GM19395 (cell line): Measurements from ENCODE around the gene DENND10.
"Not testable (repeated sequence)": the region's sequence is repeated elsewhere in the genome, so short reads cannot be mapped to it uniquely, and the experiment has no call there.

ENCODE experiments used
- ATAC-seq: cut with Tn5 transposase; IDR thresholded peaks from one replicate; pipeline ENCODE4 v1.9.1; 2021; ENCODE audit warnings: mild to moderate bottlenecking, moderate library complexity; ENCODE audit not compliant: unreplicated experiment

The DENND10 gene

DNA sequence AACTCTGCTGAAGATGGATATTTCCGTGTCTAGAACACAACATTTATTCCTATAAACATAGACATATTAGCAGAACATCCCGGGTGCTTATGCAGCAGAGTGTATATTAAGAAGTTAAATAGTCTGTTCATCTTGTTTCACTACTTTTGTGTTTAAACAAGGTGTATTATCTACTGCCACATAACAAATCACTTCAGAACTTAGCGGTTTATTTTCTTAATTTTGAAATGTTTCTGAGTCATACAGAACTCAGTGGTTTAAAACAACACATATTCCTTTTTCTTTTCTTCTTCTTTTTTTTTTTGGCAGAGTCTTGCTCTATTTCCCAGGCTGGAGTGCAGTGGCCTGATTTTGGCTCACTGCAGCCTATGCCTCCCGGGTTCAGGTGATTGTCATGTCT is 25.8 kb downstream of the DENND10 start:
- ATAC-seq, result no peak

GRCh38 chr10:119131512-119132240 is 27.8 kb downstream of the DENND10 start:
- peak; percentile 74 for ATAC-seq

DNA sequence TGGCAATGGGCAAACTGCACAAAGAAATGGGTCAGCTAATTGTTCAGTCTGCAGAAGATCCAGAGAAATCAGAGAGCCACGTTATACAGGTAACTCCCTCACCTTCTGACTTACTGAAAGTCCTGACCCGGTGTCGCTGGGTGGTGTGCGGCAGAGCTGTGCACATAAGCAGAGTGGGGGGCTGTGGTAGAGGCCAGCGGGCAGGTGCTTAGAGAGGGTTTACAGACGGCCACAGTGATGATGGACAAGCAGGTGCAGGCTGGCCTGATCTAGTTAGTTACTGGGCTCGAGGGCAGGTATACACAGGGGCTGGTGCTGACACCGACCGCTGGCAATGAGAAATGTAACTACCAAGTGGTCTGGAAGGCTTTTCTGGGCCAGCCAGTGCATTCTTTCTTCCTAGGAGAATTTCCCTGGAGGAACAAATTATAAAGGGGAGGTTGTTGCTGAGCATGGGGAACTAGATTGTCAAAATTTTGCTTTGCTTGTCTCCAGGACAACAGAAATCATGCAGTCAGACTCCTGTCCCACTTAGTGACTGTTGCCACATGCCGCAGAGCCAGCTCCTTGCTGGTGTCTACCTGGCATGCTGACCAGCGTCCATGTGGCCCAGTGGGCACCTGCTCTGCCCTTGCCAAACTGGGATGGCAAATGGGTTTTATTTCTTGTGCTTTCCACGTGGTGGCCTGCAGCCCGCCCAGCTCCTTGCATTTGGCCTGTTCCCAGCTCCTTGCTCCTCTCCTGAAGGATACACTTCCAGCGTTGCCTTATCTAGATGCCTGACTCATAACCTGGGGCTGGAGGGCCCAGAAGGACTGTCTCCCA is 28.8 kb downstream of the DENND10 start:
- no peak for ATAC-seq

DNA sequence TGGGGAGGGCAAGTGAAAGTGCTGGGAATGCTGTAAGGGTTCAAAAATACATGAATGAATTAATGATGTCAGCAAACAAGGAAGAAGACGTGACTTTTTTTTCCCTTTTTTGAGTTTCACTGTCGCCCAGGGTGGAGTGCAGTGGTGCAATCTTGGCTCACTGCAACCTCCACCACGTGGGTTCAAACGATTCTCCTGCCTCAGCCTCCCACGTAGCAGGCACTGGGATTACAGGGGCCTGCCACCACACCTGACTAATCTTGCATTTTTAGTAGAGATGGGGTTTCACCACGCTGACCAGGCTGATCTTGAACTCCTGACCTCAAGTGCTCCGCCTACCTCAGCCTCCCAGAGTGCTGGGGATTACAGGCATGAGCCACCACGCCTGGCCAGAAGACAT is 30.0 kb downstream of the DENND10 start:
- ATAC-seq, result no peak

DNA sequence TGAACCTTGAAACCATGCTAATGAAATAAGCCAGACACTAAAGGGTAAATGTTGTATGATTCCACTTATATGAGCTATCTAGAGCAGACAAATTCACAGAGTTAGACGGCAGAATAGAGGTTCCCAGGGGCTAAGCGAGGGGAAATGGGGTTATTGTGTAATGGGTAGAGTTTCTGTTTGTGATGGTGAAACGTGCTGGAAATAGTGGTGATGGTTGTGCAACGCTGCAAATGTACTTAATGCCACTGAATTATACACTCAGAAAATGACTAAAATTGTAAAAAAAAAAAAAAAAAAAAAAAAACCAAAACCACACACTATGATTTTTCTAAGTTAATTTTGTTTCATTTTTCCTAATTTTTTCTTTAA is 31.6 kb downstream of the DENND10 start:
- no peak for ATAC-seq

GRCh38 chr10:119136084-119136483 is 32.2 kb downstream of the DENND10 start:
- ATAC-seq, result no peak

DNA sequence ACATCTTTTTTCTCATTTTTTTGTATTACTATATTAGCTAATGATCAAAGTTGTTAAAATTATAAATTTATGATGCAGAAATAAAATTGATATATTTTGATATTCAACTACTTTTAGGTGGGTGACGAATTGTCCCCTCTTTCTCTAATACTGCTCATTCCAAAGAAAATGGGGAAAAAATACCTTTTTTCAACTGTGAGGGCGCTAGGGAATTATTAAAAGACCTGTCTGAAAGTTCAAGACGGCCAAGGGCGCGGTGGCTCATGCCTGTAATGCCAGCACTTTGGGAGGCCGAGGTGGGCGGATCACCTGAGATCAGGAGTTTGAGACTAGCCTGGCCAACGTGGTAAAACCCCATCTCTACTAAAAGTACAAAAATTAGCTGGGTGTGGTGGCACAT is 34.0 kb downstream of the DENND10 start:
- ATAC-seq, result not testable (repeated sequence)

DNA sequence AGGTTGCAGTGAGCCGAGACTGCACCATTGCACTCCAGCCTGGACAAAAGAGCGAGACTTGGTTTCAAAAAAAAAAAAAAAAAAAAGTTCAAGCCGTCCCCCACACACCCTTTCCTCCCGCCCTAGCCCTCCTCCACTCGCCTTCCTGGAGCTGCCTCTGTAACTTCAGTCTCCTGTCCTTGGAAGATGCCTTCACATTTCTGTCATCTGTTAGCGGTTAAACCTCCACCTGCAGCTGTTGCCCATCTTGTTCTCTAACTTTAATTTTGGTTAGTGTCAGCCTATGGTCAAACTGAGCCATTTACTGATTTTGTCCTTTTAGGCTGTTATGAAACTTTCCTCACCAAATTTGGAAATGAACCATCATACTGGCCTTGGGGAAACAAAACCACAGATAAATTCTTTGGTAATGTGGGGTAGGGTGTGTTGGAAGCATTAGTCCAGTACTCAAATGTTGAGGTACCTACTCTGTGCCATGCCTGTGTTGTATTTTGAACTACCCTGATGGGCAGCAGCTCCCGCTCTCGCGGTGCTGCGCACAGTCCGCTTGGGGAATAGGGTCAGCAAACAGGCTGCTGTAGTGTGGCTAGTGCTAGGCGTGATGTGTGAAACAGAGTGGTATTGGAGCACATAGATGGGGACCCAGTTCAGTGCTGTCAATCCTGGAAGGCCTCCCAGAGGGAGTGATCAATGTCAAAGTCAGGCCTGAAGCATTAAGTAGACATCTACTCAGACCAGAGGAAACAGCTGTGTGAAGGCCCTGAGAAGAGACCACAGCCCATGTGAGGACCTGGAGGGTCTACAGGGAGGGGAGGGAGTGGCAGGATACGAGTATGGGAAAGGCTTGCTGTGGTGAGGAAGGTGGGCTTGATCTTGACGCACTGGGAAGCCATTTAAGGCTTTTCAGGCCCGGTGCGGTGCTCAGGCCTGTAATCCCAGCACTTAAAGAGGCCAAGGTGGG is 34.7 kb downstream of the DENND10 start:
- no peak for ATAC-seq

DNA sequence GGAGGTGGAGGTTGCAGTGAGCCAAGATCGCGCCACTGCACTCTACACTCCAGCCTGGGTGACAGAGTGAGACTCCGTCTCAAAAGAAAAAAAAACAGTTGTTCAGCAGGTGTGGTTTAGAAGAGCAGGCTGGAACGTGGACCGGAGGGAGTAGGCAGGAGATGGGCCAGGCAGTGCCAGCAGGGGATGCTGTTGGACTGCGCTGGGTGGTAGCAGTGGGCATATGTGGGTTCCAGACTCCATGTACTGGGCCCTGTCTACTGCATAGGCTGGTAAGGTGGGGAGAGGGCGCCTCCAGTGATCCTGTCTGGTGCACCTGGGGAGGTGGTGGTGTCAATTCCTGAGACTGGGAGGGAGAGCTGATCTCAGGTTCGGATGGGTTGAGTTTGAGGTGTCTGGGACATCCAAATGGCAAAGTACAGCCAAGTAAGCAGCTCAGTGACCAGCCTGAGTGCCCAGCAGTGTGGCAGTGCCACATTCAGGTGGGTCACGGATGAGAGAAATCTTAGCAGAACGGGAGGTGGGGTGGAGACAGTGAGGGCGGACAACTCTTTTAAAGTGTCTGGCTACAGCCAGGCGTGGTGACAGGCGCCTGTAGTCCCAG is 35.7 kb downstream of the DENND10 start:
- ATAC-seq, result no peak

DNA sequence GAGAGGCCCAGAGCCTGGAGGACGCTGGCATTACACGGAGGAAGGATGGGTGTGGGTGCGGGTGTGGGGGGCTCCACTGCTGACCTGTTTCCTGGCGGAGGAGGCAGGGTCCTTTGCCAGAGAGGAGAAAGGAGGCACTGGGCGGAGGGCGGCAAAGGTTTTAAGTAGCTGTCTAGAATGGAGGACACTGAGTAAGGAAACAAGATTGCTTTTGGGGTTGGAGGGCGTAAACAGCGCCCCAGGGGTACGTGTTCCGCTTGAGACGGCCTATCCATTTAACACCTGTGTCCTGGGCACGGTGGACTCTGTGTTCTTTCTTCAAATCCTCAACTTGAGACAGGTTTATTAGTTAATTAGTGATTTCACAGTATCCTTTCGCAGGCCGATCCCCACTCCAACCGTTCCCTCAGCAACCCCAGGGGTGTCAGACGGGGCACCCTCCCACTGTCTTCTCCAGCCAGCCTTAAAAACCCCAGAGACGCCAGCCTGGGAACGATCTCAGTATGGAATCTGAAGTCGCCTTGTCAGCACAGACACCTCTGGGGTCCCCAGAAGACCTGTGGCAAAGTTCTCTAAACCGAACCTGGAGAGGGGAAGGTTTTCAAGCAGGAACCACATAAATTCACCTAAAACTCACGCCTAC is 36.8 kb downstream of the DENND10 start:
- ATAC-seq, result no peak

- ATAC-seq, result no peak
Measured at GRCh38 chr10:119143657-119144056, 39.7 kb downstream of the DENND10 start.

GRCh38 chr10:119149157-119149556 is 45.2 kb downstream of the DENND10 start:
- ATAC-seq, result no peak

- no peak for ATAC-seq
Measured at GRCh38 chr10:119149729-119150128, 45.8 kb downstream of the DENND10 start.

- not testable (repeated sequence) for ATAC-seq
Measured at GRCh38 chr10:119151601-119152000, 47.7 kb downstream of the DENND10 start.

- no peak for ATAC-seq
Measured at GRCh38 chr10:119153041-119153440, 49.1 kb downstream of the DENND10 start.

- no peak for ATAC-seq
Measured at GRCh38 chr10:119153661-119154060, 49.7 kb downstream of the DENND10 start.

- no peak for ATAC-seq
Measured at GRCh38 chr10:119159332-119159731, 55.4 kb downstream of the DENND10 start.

- no peak for ATAC-seq
Measured at GRCh38 chr10:119161680-119162451, 58.0 kb downstream of the DENND10 start.

GRCh38 chr10:119162452-119163092 is 58.7 kb downstream of the DENND10 start:
- ATAC-seq, result no peak
